Right forelimb (tissue), 1 donor: ENCODE results near the gene TMEM44.
"Not testable (repeated sequence)": the region's sequence is repeated elsewhere in the genome, so short reads cannot be mapped to it uniquely, and the experiment has no call there.

Experiments
- DNase-seq: peaks from one replicate; pipeline ENCODE4 v3.0.0-alpha.2; 2018

Gene TMEM44

GRCh38 chr3:194640829-194641228, 7.6 kb upstream of the TMEM44 start:
- no peak for DNase-seq

- DNase-seq: no peak
These were observed 5.9 kb upstream of the TMEM44 start for GRCh38 chr3:194638991-194639605.

GRCh38 chr3:194637541-194638400, 4.6 kb upstream of the TMEM44 start:
- no peak for DNase-seq

GRCh38 chr3:194637066-194637465, 3.8 kb upstream of the TMEM44 start:
- DNase-seq: no peak

GRCh38 chr3:194632809-194633348, 340 bp downstream of the TMEM44 start:
- peak; percentile 79 for DNase-seq

- DNase-seq: no peak
These were observed 902 bp downstream of the TMEM44 start for GRCh38 chr3:194632226-194632808.

GRCh38 chr3:194631696-194632095, 1.5 kb downstream of the TMEM44 start:
- DNase-seq: no peak

GRCh38 chr3:194630681-194631080, 2.5 kb downstream of the TMEM44 start:
- DNase-seq: not testable (repeated sequence)

- DNase-seq: no peak
These were observed 8.3 kb downstream of the TMEM44 start for GRCh38 chr3:194624956-194625355.

GRCh38 chr3:194623449-194624290, 9.5 kb downstream of the TMEM44 start:
- no peak for DNase-seq

GRCh38 chr3:194622621-194623340, 10.4 kb downstream of the TMEM44 start:
- DNase-seq: no peak

GRCh38 chr3:194621947-194622346, 11.3 kb downstream of the TMEM44 start:
- DNase-seq: no peak

- DNase-seq: no peak
These were observed 13.0 kb downstream of the TMEM44 start for GRCh38 chr3:194620196-194620595.

GRCh38 chr3:194619741-194620140, 13.5 kb downstream of the TMEM44 start:
- no peak for DNase-seq

GRCh38 chr3:194618858-194619608, 14.2 kb downstream of the TMEM44 start:
- DNase-seq: no peak

- no peak for DNase-seq
These were observed 15.4 kb downstream of the TMEM44 start for GRCh38 chr3:194617827-194618226.

- DNase-seq: no peak
These were observed 16.0 kb downstream of the TMEM44 start for GRCh38 chr3:194617143-194617671.

GRCh38 chr3:194615226-194615625, 18.0 kb downstream of the TMEM44 start:
- DNase-seq: no peak

- no peak for DNase-seq
These were observed 21.0 kb downstream of the TMEM44 start for GRCh38 chr3:194612221-194612620.

- DNase-seq: no peak
These were observed 22.5 kb downstream of the TMEM44 start for GRCh38 chr3:194610689-194611088.

- DNase-seq: no peak
These were observed 23.6 kb downstream of the TMEM44 start for GRCh38 chr3:194609601-194610000.
